Measurements from ENCODE around the gene KLK4.
"Not testable (repeated sequence)": the region's sequence is repeated elsewhere in the genome, so short reads cannot be mapped to it uniquely, and the experiment has no call there.

The KLK4 gene

GRCh38 chr19:50912727-50913716 is 1.8 kb upstream of the KLK4 start:
- no peak for DNase-seq

GRCh38 chr19:50912102-50912599 is 956 bp upstream of the KLK4 start:
- no peak for DNase-seq

GRCh38 chr19:50910722-50911121 is 473 bp downstream of the KLK4 start:
- DNase-seq = no peak

- no peak for DNase-seq
These were observed 1.7 kb downstream of the KLK4 start for GRCh38 chr19:50909240-50910070.

- no peak for DNase-seq
These were observed 2.9 kb downstream of the KLK4 start for GRCh38 chr19:50908336-50908735.

- no peak for DNase-seq
These were observed 5.0 kb downstream of the KLK4 start for GRCh38 chr19:50906217-50906616.

- no peak for DNase-seq
These were observed 8.6 kb downstream of the KLK4 start for GRCh38 chr19:50902640-50903039.

- DNase-seq = no peak
These were observed 11.6 kb downstream of the KLK4 start for GRCh38 chr19:50899569-50899968.

GRCh38 chr19:50898018-50898417 is 13.2 kb downstream of the KLK4 start:
- DNase-seq = no peak

GRCh38 chr19:50897612-50898011 is 13.6 kb downstream of the KLK4 start:
- no peak for DNase-seq

- DNase-seq = no peak
These were observed 14.0 kb downstream of the KLK4 start for GRCh38 chr19:50897191-50897607.

GRCh38 chr19:50896591-50897190 is 14.5 kb downstream of the KLK4 start:
- DNase-seq = no peak

- DNase-seq = not testable (repeated sequence)
These were observed 15.1 kb downstream of the KLK4 start for GRCh38 chr19:50896089-50896590.

- DNase-seq = no peak
These were observed 16.5 kb downstream of the KLK4 start for GRCh38 chr19:50894478-50895356.

GRCh38 chr19:50893047-50893736 is 18.0 kb downstream of the KLK4 start:
- DNase-seq = no peak

- DNase-seq = no peak
These were observed 20.0 kb downstream of the KLK4 start for GRCh38 chr19:50891253-50891625.

GRCh38 chr19:50890422-50891252 is 20.6 kb downstream of the KLK4 start:
- no peak for DNase-seq

GRCh38 chr19:50889638-50890037 is 21.6 kb downstream of the KLK4 start:
- DNase-seq = no peak

- no peak for DNase-seq
These were observed 29.0 kb downstream of the KLK4 start for GRCh38 chr19:50882188-50882587.

- DNase-seq = no peak
These were observed 31.0 kb downstream of the KLK4 start for GRCh38 chr19:50880241-50880640.

All from NCI-H510A (cell line).